HL-60 (cell line): ENCODE results near the gene BAG3.

Experiments
- GABPA ChIP-seq: IDR thresholded peaks from 2 replicates; pipeline ENCODE4 v1.6.1; 2012; ENCODE audit warnings: low read depth
- POLR2AphosphoS5 ChIP-seq: IDR thresholded peaks from 2 replicates; pipeline ENCODE4 v1.6.1; 2012; ENCODE audit warnings: low read depth
- TF ChIP-seq, protein P1 (sequence below): IDR thresholded peaks from 2 replicates; pipeline ENCODE4 v1.6.1; 2012; ENCODE audit warnings: low read depth; ENCODE audit not compliant: insufficient replicate concordance
- TF ChIP-seq, protein P2 (sequence below): IDR thresholded peaks from one replicate; pipeline ENCODE4 v1.5.1; 2011; ENCODE audit warnings: low read length, control low read depth, inconsistent platforms; ENCODE audit not compliant: insufficient read depth

DNA sequence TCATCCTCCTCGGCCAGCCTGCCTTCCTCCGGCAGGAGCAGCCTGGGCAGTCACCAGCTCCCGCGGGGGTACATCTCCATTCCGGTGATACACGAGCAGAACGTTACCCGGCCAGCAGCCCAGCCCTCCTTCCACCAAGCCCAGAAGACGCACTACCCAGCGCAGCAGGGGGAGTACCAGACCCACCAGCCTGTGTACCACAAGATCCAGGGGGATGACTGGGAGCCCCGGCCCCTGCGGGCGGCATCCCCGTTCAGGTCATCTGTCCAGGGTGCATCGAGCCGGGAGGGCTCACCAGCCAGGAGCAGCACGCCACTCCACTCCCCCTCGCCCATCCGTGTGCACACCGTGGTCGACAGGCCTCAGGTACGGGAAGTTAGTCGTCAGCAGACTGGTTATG is 21.1 kb downstream of the BAG3 start:
- TF ChIP-seq GABPA = no peak
- TF ChIP-seq, protein P1, sequence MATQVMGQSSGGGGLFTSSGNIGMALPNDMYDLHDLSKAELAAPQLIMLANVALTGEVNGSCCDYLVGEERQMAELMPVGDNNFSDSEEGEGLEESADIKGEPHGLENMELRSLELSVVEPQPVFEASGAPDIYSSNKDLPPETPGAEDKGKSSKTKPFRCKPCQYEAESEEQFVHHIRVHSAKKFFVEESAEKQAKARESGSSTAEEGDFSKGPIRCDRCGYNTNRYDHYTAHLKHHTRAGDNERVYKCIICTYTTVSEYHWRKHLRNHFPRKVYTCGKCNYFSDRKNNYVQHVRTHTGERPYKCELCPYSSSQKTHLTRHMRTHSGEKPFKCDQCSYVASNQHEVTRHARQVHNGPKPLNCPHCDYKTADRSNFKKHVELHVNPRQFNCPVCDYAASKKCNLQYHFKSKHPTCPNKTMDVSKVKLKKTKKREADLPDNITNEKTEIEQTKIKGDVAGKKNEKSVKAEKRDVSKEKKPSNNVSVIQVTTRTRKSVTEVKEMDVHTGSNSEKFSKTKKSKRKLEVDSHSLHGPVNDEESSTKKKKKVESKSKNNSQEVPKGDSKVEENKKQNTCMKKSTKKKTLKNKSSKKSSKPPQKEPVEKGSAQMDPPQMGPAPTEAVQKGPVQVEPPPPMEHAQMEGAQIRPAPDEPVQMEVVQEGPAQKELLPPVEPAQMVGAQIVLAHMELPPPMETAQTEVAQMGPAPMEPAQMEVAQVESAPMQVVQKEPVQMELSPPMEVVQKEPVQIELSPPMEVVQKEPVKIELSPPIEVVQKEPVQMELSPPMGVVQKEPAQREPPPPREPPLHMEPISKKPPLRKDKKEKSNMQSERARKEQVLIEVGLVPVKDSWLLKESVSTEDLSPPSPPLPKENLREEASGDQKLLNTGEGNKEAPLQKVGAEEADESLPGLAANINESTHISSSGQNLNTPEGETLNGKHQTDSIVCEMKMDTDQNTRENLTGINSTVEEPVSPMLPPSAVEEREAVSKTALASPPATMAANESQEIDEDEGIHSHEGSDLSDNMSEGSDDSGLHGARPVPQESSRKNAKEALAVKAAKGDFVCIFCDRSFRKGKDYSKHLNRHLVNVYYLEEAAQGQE = no peak
- TF ChIP-seq, protein P2, sequence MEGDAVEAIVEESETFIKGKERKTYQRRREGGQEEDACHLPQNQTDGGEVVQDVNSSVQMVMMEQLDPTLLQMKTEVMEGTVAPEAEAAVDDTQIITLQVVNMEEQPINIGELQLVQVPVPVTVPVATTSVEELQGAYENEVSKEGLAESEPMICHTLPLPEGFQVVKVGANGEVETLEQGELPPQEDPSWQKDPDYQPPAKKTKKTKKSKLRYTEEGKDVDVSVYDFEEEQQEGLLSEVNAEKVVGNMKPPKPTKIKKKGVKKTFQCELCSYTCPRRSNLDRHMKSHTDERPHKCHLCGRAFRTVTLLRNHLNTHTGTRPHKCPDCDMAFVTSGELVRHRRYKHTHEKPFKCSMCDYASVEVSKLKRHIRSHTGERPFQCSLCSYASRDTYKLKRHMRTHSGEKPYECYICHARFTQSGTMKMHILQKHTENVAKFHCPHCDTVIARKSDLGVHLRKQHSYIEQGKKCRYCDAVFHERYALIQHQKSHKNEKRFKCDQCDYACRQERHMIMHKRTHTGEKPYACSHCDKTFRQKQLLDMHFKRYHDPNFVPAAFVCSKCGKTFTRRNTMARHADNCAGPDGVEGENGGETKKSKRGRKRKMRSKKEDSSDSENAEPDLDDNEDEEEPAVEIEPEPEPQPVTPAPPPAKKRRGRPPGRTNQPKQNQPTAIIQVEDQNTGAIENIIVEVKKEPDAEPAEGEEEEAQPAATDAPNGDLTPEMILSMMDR = no peak
- no peak for TF ChIP-seq POLR2AphosphoS5
